ENCODE results near the gene STRBP.

DNA sequence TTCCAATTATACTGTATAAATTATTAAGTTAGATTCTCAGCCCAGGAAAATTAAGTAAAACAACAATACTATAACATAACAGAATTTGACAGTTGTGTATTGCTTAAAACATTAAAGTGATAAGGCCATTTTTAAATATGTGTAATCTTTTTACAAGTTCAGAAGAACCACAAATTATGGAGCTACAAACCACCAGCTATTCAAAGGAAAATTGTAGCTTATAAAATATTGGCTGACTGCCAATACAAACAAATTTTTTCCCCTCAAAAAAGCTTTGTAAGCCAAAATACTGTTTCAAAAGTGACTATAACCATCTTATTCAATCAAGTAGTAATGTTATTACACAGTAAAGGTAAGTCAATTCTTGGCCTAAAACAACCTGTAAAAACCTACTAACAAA is 21.9 kb downstream of the STRBP start:
- TF ChIP-seq EZH2 (IDR thresholded peaks at IDR 0.05; ENCODE audit: insufficient read depth, poor library complexity, severe bottlenecking) (no peak), EZH2phosphoT487 (IDR thresholded peaks at IDR 0.05; ENCODE audit: insufficient read depth, low read depth) (no peak)
